Trophoblast cell (in vitro differentiated cells and primary cell): ENCODE measurements around the gene NKX6-1.

Experiments used
- DNase-seq, 2 donors: peaks; one replicate each; pipeline ENCODE4 v3.0.0-alpha.2; 2016
- H2AFZ ChIP-seq: 2 replicates; pipeline ENCODE4 v1.6.1; 2013; ENCODE audit warnings: low read length, moderate library complexity, mild to moderate bottlenecking; ENCODE audit not compliant: insufficient read depth, poor library complexity
- H2AK5ac ChIP-seq: 2 replicates; pipeline ENCODE4 v1.6.1; 2013; ENCODE audit warnings: mild to moderate bottlenecking, low read length
- H2BK120ac ChIP-seq: 2 replicates; pipeline ENCODE4 v1.6.1; 2013; ENCODE audit warnings: low read length, mild to moderate bottlenecking, moderate library complexity; ENCODE audit not compliant: insufficient read depth, poor library complexity
- H2BK12ac ChIP-seq: 2 replicates; pipeline ENCODE4 v1.6.1; 2013; ENCODE audit warnings: mild to moderate bottlenecking, low read length, moderate library complexity
- H2BK5ac ChIP-seq: 2 replicates; pipeline ENCODE4 v1.6.1; 2013; ENCODE audit warnings: low read length, low read depth, moderate library complexity, mild to moderate bottlenecking; ENCODE audit not compliant: poor library complexity
- H3K14ac ChIP-seq: 2 replicates; pipeline ENCODE4 v1.6.1; 2013; ENCODE audit warnings: mild to moderate bottlenecking, low read length
- H3K18ac ChIP-seq: 2 replicates; pipeline ENCODE4 v1.6.1; 2013; ENCODE audit warnings: mild to moderate bottlenecking, low read length
- H3K23ac ChIP-seq: 2 replicates; pipeline ENCODE4 v1.6.1; 2013; ENCODE audit warnings: low read length
- H3K27ac ChIP-seq: 2 replicates; pipeline ENCODE4 v1.5.1; 2013; ENCODE audit warnings: low read depth, mild to moderate bottlenecking, inconsistent platforms, low read length, moderate library complexity
- H3K27me3 ChIP-seq: 2 replicates; pipeline ENCODE4 v1.6.1; 2013; ENCODE audit warnings: inconsistent platforms, mild to moderate bottlenecking, low read length, moderate library complexity; ENCODE audit not compliant: insufficient read depth
- H3K36me3 ChIP-seq, 2 experiments: 1 replicate in 1 of 2; 2 replicates in 1 of 2; pipeline ENCODE4 v1.6.1; 2013; ENCODE audit warnings: low read length in 2 of 2, mild to moderate bottlenecking in 2 of 2, moderate library complexity in 1 of 2; ENCODE audit not compliant: insufficient read depth in 2 of 2, control insufficient read depth in 1 of 2
- H3K4ac ChIP-seq: 2 replicates; pipeline ENCODE4 v1.6.1; 2013; ENCODE audit warnings: low read depth, mild to moderate bottlenecking, low read length, moderate library complexity
- H3K4me1 ChIP-seq, 2 experiments: 1 replicate in 1 of 2; 2 replicates in 1 of 2; pipeline ENCODE4 v1.6.1; 2013; ENCODE audit warnings: low read length in 2 of 2, mild to moderate bottlenecking in 2 of 2, moderate library complexity in 1 of 2; ENCODE audit not compliant: insufficient read depth in 2 of 2, control insufficient read depth in 1 of 2
- H3K4me2 ChIP-seq: 2 replicates; pipeline ENCODE4 v1.6.1; 2013; ENCODE audit warnings: inconsistent platforms, mild to moderate bottlenecking, low read length, moderate library complexity
- H3K4me3 ChIP-seq: 2 replicates; pipeline ENCODE4 v1.5.1; 2013; ENCODE audit warnings: mild to moderate bottlenecking, low read depth, low read length, inconsistent platforms
- H3K79me1 ChIP-seq: one replicate; pipeline ENCODE4 v1.6.1; 2013; ENCODE audit warnings: low read length
- H3K79me2 ChIP-seq: 2 replicates; pipeline ENCODE4 v1.6.1; 2013; ENCODE audit warnings: low read length, mild to moderate bottlenecking; ENCODE audit not compliant: control insufficient read depth, insufficient read depth, poor library complexity
- H3K9ac ChIP-seq: 2 replicates; pipeline ENCODE4 v1.6.1; 2013; ENCODE audit warnings: mild to moderate bottlenecking, low read length
- H3K9me3 ChIP-seq: 2 replicates; pipeline ENCODE4 v1.6.1; 2013; ENCODE audit warnings: low read depth, mild to moderate bottlenecking, control low read depth, inconsistent platforms, low read length; ENCODE audit not compliant: insufficient read depth
- H4K12ac ChIP-seq: 2 replicates; pipeline ENCODE4 v1.6.1; 2013; ENCODE audit warnings: low read depth, mild to moderate bottlenecking, low read length, moderate library complexity
- H4K8ac ChIP-seq: 2 replicates; pipeline ENCODE4 v1.6.1; 2013; ENCODE audit warnings: low read depth, mild to moderate bottlenecking, low read length, moderate library complexity
- H4K91ac ChIP-seq: one replicate; pipeline ENCODE4 v1.6.1; 2013; ENCODE audit warnings: low read depth, mild to moderate bottlenecking, low read length, moderate library complexity
- WGBS: extraction: QIAGEN DNeasy Blood & Tissue Kit; methylation state at CpG from one replicate; pipeline ENCODE4 v1.1.7; 2013; ENCODE audit warnings: missing lambda C conversion rate; ENCODE audit not compliant: insufficient read length, insufficient coverage; ENCODE audit errors: extremely low coverage; 5-methylcytosine and 5-hydroxymethylcytosine counted together

The NKX6-1 gene

GRCh38 chr4:84502333-84502954 lies 3.4 kb upstream of the NKX6-1 start:
- Histone ChIP-seq H3K23ac (no peak overlapping the region), H3K4me3 (no peak overlapping the region), H3K9me3 (peaks cover 5% of the 10 kb centered on the region), H2AK5ac (no peak overlapping the region), H3K79me2 (no peaks in the 10 kb centered on the region), H3K36me3 (no peaks in the 10 kb centered on the region), H3K4me1 (peaks cover 16 to 19% of the 10 kb centered on the region in 2 experiments), H3K27me3 (peaks cover 57% of the 10 kb centered on the region), H2AFZ (no peak overlapping the region), H3K4ac (no peak overlapping the region), H3K4me2 (no peak overlapping the region), H2BK12ac (no peak overlapping the region), H2BK120ac (no peak overlapping the region), H3K27ac (no peak overlapping the region), H4K8ac (no peak overlapping the region), H2BK5ac (no peak overlapping the region), H3K18ac (no peak overlapping the region), H3K14ac (no peak overlapping the region), H4K12ac (no peak overlapping the region), H3K79me1 (no peaks in the 10 kb centered on the region), H4K91ac (no peak overlapping the region), H3K9ac (no peak overlapping the region)
- DNase-seq: no peak
- no CpG with 5 or more reads among the region's 14 CpGs for WGBS

DNA sequence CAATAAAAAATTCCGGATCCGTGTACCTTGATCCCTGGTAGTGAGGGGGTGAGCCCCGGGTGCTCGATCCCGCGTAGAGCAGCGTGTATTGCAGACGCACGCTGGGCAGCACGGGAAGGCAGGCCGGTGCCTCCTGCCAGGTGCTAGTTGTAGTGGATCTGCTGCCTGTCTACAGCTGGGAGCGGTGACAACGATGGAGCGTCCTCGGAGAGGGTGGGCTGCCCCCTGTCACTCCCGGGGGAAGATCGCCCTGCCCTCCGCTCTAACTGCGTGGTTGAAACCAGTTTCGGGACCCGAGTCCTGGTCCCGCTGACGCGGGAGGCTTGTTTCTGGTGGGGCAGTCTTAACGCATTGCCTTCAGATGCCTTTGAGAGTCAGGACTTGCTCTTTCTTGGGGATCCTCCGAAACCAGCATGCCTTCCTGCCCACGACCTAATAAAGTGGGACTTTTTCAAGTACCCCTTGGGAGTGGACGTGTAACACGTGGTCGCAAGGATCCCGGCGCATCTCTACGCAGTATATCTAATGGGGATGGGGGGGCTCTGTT lies 2.7 kb upstream of the NKX6-1 start:
- no peak for DNase-seq
- Histone ChIP-seq H3K27ac (no peak overlapping the region), H2BK12ac (no peak overlapping the region), H3K9ac (no peak overlapping the region), H4K8ac (no peak overlapping the region), H3K9me3 (peaks cover 7% of the 10 kb centered on the region), H2BK5ac (no peak overlapping the region), H4K91ac (no peak overlapping the region), H3K4me1 (peaks cover 20 to 24% of the 10 kb centered on the region in 2 experiments), H3K4me2 (no peak overlapping the region), H2AFZ (no peak overlapping the region), H3K4me3 (no peak overlapping the region), H2BK120ac (no peak overlapping the region), H4K12ac (no peak overlapping the region), H3K14ac (no peak overlapping the region), H3K27me3 (peaks cover 64% of the 10 kb centered on the region), H3K18ac (no peak overlapping the region), H3K79me1 (no peaks in the 10 kb centered on the region), H3K36me3 (no peaks in the 10 kb centered on the region), H3K79me2 (no peaks in the 10 kb centered on the region), H2AK5ac (no peak overlapping the region), H3K4ac (no peak overlapping the region), H3K23ac (peak overlapping the region; percentile 63)
- no CpG with 5 or more reads among the region's 33 CpGs for WGBS

DNA sequence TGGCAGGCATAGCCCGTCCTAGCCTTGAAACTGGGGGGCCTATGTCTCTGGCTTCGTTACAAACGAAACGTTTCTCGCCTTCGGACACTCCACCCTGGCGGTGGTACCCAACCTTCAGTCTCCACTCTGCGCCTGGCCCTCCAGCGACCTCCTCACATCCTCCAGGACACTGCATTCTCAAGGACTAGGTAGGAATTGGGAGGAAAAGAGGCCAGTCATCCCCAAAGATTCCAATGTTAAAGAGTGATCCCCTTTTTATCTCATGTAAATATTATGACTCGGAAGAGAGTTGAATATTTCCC lies 2.1 kb upstream of the NKX6-1 start:
- no peak overlapping the region for H2BK120ac ChIP-seq
- H3K4ac ChIP-seq: no peak overlapping the region
- peaks cover 10% of the 10 kb centered on the region for H3K9me3 ChIP-seq
- H3K27me3 ChIP-seq: peaks cover 70% of the 10 kb centered on the region
- no peak overlapping the region for H3K4me2 ChIP-seq
- no peaks in the 10 kb centered on the region for H3K79me1 ChIP-seq
- no peak overlapping the region for H3K18ac ChIP-seq
- no peak overlapping the region for H3K27ac ChIP-seq
- no peak overlapping the region for H2BK5ac ChIP-seq
- H4K12ac ChIP-seq: no peak overlapping the region
- peaks cover 20 to 27% of the 10 kb centered on the region in 2 experiments for H3K4me1 ChIP-seq
- H3K9ac ChIP-seq: no peak overlapping the region
- no peak overlapping the region for H2AK5ac ChIP-seq
- H3K36me3 ChIP-seq: no peaks in the 10 kb centered on the region
- H3K23ac ChIP-seq: no peak overlapping the region
- H3K14ac ChIP-seq: no peak overlapping the region
- no peaks in the 10 kb centered on the region for H3K79me2 ChIP-seq
- H4K91ac ChIP-seq: no peak overlapping the region
- no peak overlapping the region for H2AFZ ChIP-seq
- no peak for DNase-seq
- no peak overlapping the region for H4K8ac ChIP-seq
- no CpG with 5 or more reads among the region's 10 CpGs for WGBS
- H3K4me3 ChIP-seq: no peak overlapping the region
- H2BK12ac ChIP-seq: no peak overlapping the region

DNA sequence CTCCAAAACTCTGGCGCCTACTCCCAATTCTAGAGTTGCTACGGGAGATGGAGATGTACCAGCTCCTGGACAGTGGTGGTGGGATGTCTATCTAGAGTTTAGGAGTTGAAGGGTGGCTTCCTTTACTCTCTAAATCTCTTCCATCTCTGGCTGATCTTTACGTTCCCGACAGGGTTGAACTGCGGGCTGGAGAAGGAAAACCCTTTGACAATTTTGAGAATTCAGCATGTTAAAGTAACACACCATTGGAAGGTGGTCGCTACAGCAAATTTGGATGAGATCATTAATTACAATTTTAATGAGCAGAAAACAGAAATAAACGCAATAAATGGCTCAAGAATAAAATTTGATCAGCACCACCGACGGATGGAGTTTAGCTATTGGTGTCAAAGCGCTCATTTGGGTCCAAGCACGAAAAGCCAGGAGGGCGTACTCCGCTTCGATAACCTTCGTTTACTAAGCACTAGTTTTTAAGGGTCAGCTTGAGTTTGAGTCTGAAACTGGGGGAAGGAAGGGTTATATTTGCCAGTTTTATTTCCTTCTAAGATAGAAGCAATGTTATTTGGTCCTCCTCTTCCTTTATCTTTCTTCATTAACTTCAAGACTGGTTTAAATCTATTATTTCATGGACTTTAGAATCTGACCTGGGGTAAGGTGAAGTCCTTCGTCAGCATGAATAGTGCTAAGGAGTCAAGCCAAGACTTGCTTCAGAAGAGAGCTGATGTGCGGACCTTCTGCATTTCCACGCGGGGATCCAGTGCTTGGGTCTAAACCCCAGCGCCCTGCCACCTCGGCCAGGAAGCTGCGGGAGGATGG lies 1.5 kb upstream of the NKX6-1 start:
- Histone ChIP-seq H2BK12ac (no peak overlapping the region), H2BK5ac (no peak overlapping the region), H4K12ac (no peak overlapping the region), H3K27me3 (peaks cover 76% of the 10 kb centered on the region), H3K18ac (no peak overlapping the region), H3K9ac (no peak overlapping the region), H3K27ac (no peak overlapping the region), H2AFZ (no peak overlapping the region), H3K23ac (no peak overlapping the region), H2AK5ac (no peak overlapping the region), H3K9me3 (peaks cover 10% of the 10 kb centered on the region), H3K4me3 (no peak overlapping the region), H3K4me2 (no peak overlapping the region), H3K36me3 (no peaks in the 10 kb centered on the region), H4K91ac (no peak overlapping the region), H3K14ac (no peak overlapping the region), H3K79me1 (no peaks in the 10 kb centered on the region), H3K4ac (no peak overlapping the region), H4K8ac (no peak overlapping the region), H3K4me1 (peaks cover 20 to 27% of the 10 kb centered on the region in 2 experiments), H3K79me2 (no peaks in the 10 kb centered on the region), H2BK120ac (no peak overlapping the region)
- no peak for DNase-seq
- WGBS: no CpG with 5 or more reads among the region's 22 CpGs
